B cell (primary cell): ENCODE results near the gene PRCC. TPM values are rescaled to one million over a fixed set of nuclear protein-coding genes. Genes with fewer than 3 reads are reported as not detected.

Experiments used
- ATAC-seq: fragments of 200-7000 bp; cut with Tn5 transposase; one replicate; pipeline ENCODE4 v1.10.0; 2021; ENCODE audit warnings: low read depth, mild to moderate bottlenecking, moderate number of reproducible peaks, moderate library complexity
- CTCF ChIA-PET: fragments of 350-600 bp; sonication (Branson Sonifier 250); formaldehyde crosslinking; loops from one replicate; lab custom pipeline; 2021; ENCODE audit warnings: antibody characterized with exemption, inconsistent platforms; lab: Charles Lee
- POLR2A ChIA-PET: fragments of 350-600 bp; sonication (Branson Sonifier 250); formaldehyde crosslinking; loops from one replicate; lab custom pipeline; 2021; ENCODE audit warnings: antibody characterized with exemption; lab: Charles Lee
- DNase-seq: peaks from one replicate; pipeline ENCODE4 v3.0.0; 2013
- H2AFZ ChIP-seq: 2 replicates; pipeline ENCODE4 v1.6.1; 2012; ENCODE audit warnings: mild to moderate bottlenecking, low read depth, low read length; ENCODE audit not compliant: insufficient read depth, poor library complexity, severe bottlenecking
- H3K27ac ChIP-seq, 2 donors: 1 replicate in 1 of 2; 2 replicates in 1 of 2; pipeline ENCODE4 v1.5.1; 2012 to 2013; ENCODE audit warnings: low read length in 2 of 2, mild to moderate bottlenecking in 2 of 2, moderate library complexity in 1 of 2
- H3K27me3 ChIP-seq, 4 experiments: fragments of 200-600 bp in 1 of 4; sonication (generic) in 1 of 4; replicated peaks in 1 of 4; 1 replicate in 2 of 4; 2 replicates in 2 of 4; pipeline versions ENCODE4 v1.6.1 to v1.7.0; 2013 to 2016; ENCODE audit warnings: low read length in 3 of 4, mild to moderate bottlenecking in 2 of 4, mixed read lengths in 1 of 4, moderate library complexity in 1 of 4; ENCODE audit not compliant: insufficient read depth in 4 of 4, control insufficient read depth in 3 of 4; ENCODE audit errors: control extremely low read depth in 1 of 4
- H3K36me3 ChIP-seq, 2 experiments: replicated peaks in 1 of 2; 1 replicate in 1 of 2; 2 replicates in 1 of 2; pipeline versions ENCODE4 v1.6.1 to v1.7.1; 2013; ENCODE audit warnings: low read length in 1 of 2; ENCODE audit not compliant: insufficient read depth in 2 of 2, control insufficient read depth in 1 of 2; ENCODE audit errors: control extremely low read depth in 1 of 2, extremely low read depth in 1 of 2
- H3K4me1 ChIP-seq, 2 donors: fragments of 200-600 bp in 1 of 2; sonication (generic) in 1 of 2; 1 replicate in 1 of 2; 2 replicates in 1 of 2; pipeline versions ENCODE4 v1.5.1 to v1.6.1; 2013 to 2017; ENCODE audit warnings: low read length in 2 of 2; ENCODE audit not compliant: control insufficient read depth in 2 of 2, insufficient read depth in 2 of 2
- H3K4me2 ChIP-seq: replicated peaks from 2 replicates; pipeline ENCODE3; 2012; ENCODE audit warnings: mild to moderate bottlenecking, low read depth, low read length; ENCODE audit not compliant: poor library complexity, severe bottlenecking
- H3K4me3 ChIP-seq, 5 experiments: fragments of 200-600 bp in 1 of 5; sonication (generic) in 1 of 5; 1 replicate in 3 of 5; 2 replicates in 2 of 5; pipeline versions ENCODE4 v1.5.1 to v1.7.0; 2011 to 2016; ENCODE audit warnings: low read length in 4 of 5, mild to moderate bottlenecking in 4 of 5, low read depth in 2 of 5, control low read depth in 1 of 5, moderate library complexity in 1 of 5; ENCODE audit not compliant: insufficient read depth in 1 of 5; ENCODE audit errors: control extremely low read depth in 1 of 5, extremely low read depth in 1 of 5
- H3K79me2 ChIP-seq: fragments of 200-600 bp; sonication (generic); one replicate; pipeline ENCODE4 v1.6.0; 2016; ENCODE audit warnings: low read length; ENCODE audit not compliant: control insufficient read depth, insufficient read depth
- H3K9ac ChIP-seq: fragments of 200-600 bp; sonication (generic); 2 replicates; pipeline ENCODE4 v1.6.1; 2017; ENCODE audit warnings: mild to moderate bottlenecking, low read length, moderate library complexity
- H3K9me3 ChIP-seq, 3 donors: one replicate each; pipeline versions ENCODE4 v1.6.1 to v1.7.1; 2013; ENCODE audit warnings: low read length in 2 of 3; ENCODE audit not compliant: control insufficient read depth in 2 of 3, insufficient read depth in 1 of 3; ENCODE audit errors: control extremely low read depth in 1 of 3
- H4K20me1 ChIP-seq: 2 replicates; pipeline ENCODE4 v1.6.0; 2012; ENCODE audit warnings: mild to moderate bottlenecking, low read length; ENCODE audit not compliant: insufficient read depth, control insufficient read depth, poor library complexity, severe bottlenecking
- H3K27ac Mint-ChIP-seq: one replicate; pipeline ENCODE4 v1.8.0; 2021; ENCODE audit warnings: mixed read lengths
- H3K27me3 Mint-ChIP-seq: one replicate; pipeline ENCODE4 v1.8.0; 2021; ENCODE audit warnings: mixed read lengths
- H3K4me1 Mint-ChIP-seq: one replicate; pipeline ENCODE4 v1.8.0; 2021; ENCODE audit warnings: mixed read lengths
- H3K4me3 Mint-ChIP-seq: one replicate; pipeline ENCODE4 v1.8.0; 2021; ENCODE audit warnings: mixed read lengths
- H3K9me3 Mint-ChIP-seq: one replicate; pipeline ENCODE4 v1.8.0; 2022; ENCODE audit warnings: mixed read lengths; ENCODE audit not compliant: insufficient read depth
- CTCF ChIP-seq: fragments of 200-600 bp; IDR thresholded peaks from one replicate; pipeline ENCODE4 v1.8.0; 2022; ENCODE audit warnings: antibody characterized with exemption, mild to moderate bottlenecking
- EZH2 ChIP-seq: IDR thresholded peaks from 2 replicates; pipeline ENCODE4 v1.6.1; 2012; ENCODE audit warnings: borderline replicate concordance, low read depth, mild to moderate bottlenecking, moderate library complexity, low read length; ENCODE audit not compliant: insufficient read depth, poor library complexity, severe bottlenecking
- WGBS: methylation state at CpG from one replicate; pipeline ENCODE4 v1.1.5; 2013; ENCODE audit warnings: missing lambda C conversion rate; ENCODE audit not compliant: insufficient coverage; 5-methylcytosine and 5-hydroxymethylcytosine counted together
- intact Hi-C: fragments of 100-400 bp; cut with micrococcal nuclease; formaldehyde crosslinking; loops from one replicate; pipeline ENCODE4 v1.10.0; 2022
- polyA plus RNA-seq: library from polyadenylated mRNA; depleted of rRNA; stranded (reverse); fragments of >200 nt; gene quantifications from 2 replicates; pipeline ENCODE4 v1.2.3, GENCODE V29; 2012
- total RNA-seq, 2 donors: library from RNA; stranded (reverse); fragments of 120-200 nt in 1 of 2; gene quantifications; 1 replicate in 1 of 2; 2 replicates in 1 of 2; pipeline versions ENCODE4 v1.2.3 to v1.2.4, GENCODE V29; 2013 to 2022

Gene PRCC
- total and polyA plus RNA-seq, 2 donors (not counting 1 experiment from before 2014, with no cell fraction given): 55.7 to 83.4 TPM

GRCh38 chr1:156777573-156777972 lies 10.2 kb downstream of the PRCC start:
- Histone ChIP-seq H3K4me1 (peaks cover 0 to 3% of the 10 kb centered on the region in 2 donors), H3K36me3 (peaks cover 13 to 31% of the 10 kb centered on the region in 2 experiments), H3K9me3 (no peaks in the 10 kb centered on the region), H4K20me1 (peaks cover 67% of the 10 kb centered on the region), H3K9ac (no peak overlapping the region), H3K79me2 (peaks cover 93% of the 10 kb centered on the region), H3K27me3 (no peaks in the 10 kb centered on the region), H3K27ac (peak overlapping the region in 1 of 2 donors; percentile 18), H3K4me2 (no peak overlapping the region), H2AFZ (no peak overlapping the region), H3K4me3 (no peak overlapping the region)
- Mint-ChIP-seq H3K27ac (no peak overlapping the region), H3K9me3 (no peaks in the 10 kb centered on the region), H3K27me3 (no peaks in the 10 kb centered on the region), H3K4me3 (no peak overlapping the region), H3K4me1 (peaks cover 43% of the 10 kb centered on the region)
- intact Hi-C loops: no loop called here
- ChIA-PET POLR2A (no interaction called here), CTCF (interaction anchor here (1.6 to 2.3 kb wide), 2 partner anchors 51 to 88 kb away, joined by 6 read pairs; no protein-coding TSS in a partner anchor)
- WGBS: 100% methylated on average over 1 of the region's 1 CpG
- ATAC-seq: no peak
- TF ChIP-seq CTCF: no peak
- no peak for TF ChIP-seq EZH2
- no peak for DNase-seq

GRCh38 chr1:156781585-156782186 lies 14.4 kb downstream of the PRCC start:
- H3K27ac ChIP-seq: no peak overlapping the region
- H3K79me2 ChIP-seq: peaks cover 82% of the 10 kb centered on the region
- Mint-ChIP-seq H3K4me1 (peaks cover 20% of the 10 kb centered on the region), H3K27me3 (no peaks in the 10 kb centered on the region), H3K4me3 (no peak overlapping the region), H3K27ac (no peak overlapping the region), H3K9me3 (no peaks in the 10 kb centered on the region)
- intact Hi-C loops: no loop called here
- no peaks in the 10 kb centered on the region for H3K27me3 ChIP-seq
- no peak for ATAC-seq
- H3K36me3 ChIP-seq: peaks cover 19 to 45% of the 10 kb centered on the region in 2 experiments
- no peak overlapping the region for H3K4me2 ChIP-seq
- CTCF ChIA-PET: interaction anchor here (0.8 to 1.4 kb wide), 5 partner anchors 15 to 92 kb away, joined by 3 to 5 read pairs (median 4); partner anchors contain the start of gene NTRK1
- no peak overlapping the region for H3K9ac ChIP-seq
- TF ChIP-seq CTCF (no peak), EZH2 (no peak)
- POLR2A ChIA-PET: no interaction called here
- H4K20me1 ChIP-seq: peaks cover 49% of the 10 kb centered on the region
- H3K4me3 ChIP-seq: no peak overlapping the region
- no peaks in the 10 kb centered on the region for H3K9me3 ChIP-seq
- no peak overlapping the region for H2AFZ ChIP-seq
- DNase-seq: no peak
- H3K4me1 ChIP-seq: peaks cover 0 to 1% of the 10 kb centered on the region in 2 donors
